ENCODE data around the gene BOLA1. TPM values are rescaled to one million over a fixed set of nuclear protein-coding genes. Genes with fewer than 3 reads are reported as not detected.
A peak's percentile ranks its signal among the peaks of the same experiment; 100 is the strongest.
"Not testable (repeated sequence)": the region's sequence is repeated elsewhere in the genome, so short reads cannot be mapped to it uniquely, and the experiment has no call there.

BOLA1 gene
- total RNA-seq, 1 donor from 2014 or later, result 26.2 TPM

DNA sequence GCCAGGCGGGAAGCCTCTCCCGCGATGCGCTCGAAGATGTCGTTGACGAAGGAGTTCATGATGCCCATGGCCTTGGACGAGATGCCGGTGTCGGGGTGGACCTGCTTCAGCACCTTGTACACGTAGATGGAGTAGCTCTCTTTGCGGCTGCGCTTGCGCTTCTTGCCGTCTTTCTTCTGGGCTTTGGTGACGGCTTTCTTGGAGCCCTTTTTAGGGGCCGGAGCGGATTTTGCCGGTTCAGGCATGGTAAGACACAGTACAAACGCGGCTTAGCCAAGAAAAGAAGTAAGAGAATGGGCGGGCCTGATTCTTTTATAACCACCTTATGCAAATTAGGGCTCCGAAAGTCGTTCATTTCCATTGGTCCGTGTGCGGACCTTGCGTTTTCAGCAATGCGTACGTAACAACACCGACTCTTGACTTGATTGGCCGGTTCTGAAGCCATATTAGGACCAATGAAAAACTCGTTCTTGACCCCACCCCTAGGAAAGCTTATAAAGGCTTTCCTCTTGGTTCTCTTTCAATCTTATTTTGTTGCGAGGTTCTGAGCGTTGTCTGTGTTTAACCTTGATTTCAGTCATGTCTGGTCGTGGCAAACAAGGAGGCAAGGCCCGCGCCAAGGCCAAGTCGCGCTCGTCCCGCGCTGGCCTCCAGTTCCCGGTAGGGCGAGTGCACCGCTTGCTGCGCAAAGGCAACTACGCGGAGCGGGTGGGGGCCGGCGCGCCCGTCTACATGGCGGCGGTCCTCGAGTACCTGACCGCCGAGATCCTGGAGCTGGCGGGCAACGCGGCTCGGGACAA, 12.8 kb upstream of the BOLA1 start:
- DNase-seq (ENCODE audit: low spot score), result peak; percentile 99

DNA sequence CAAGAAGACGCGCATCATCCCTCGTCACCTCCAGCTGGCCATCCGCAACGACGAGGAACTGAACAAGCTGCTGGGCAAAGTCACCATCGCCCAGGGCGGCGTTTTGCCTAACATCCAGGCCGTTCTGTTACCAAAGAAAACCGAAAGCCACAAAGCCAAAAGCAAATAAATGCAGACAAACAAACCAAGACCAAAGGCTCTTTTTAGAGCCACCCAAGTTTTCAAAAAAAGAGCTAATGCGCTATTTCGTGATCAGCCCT, 12.2 kb upstream of the BOLA1 start:
- not testable (repeated sequence) for DNase-seq (ENCODE audit: low spot score)

DNA sequence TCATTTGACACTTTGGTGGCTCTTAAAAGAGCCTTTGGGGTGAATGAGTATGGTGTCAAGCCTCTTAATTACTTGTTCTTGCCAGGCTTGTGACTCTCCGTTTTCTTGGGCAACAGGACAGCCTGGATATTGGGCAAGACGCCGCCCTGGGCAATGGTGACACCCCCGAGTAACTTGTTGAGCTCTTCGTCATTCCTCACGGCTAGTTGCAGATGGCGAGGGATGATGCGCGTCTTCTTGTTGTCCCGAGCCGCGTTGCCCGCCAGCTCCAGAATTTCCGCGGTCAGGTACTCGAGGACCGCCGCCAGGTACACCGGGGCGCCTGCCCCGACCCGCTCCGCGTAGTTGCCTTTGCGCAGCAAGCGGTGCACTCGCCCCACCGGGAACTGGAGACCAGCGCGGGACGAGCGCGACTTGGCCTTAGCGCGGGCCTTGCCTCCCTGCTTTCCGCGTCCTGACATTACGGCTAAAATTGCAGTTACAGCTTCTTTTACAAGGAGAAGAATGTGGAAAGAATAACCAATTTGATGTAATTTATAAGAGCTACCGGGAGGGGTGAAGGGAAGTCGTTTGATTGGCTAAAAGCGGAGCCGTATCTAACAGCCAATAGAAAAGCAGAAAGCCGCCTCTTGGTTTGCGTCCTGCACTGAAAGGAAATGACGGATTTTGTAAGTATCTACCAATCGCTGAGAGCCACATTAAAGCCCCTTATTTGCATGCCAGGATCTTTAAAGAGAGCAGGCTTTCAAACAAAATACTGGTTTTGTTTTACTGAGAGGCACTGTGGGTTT, 11.7 kb upstream of the BOLA1 start:
- peak; percentile 99 for DNase-seq (ENCODE audit: low spot score)

DNA sequence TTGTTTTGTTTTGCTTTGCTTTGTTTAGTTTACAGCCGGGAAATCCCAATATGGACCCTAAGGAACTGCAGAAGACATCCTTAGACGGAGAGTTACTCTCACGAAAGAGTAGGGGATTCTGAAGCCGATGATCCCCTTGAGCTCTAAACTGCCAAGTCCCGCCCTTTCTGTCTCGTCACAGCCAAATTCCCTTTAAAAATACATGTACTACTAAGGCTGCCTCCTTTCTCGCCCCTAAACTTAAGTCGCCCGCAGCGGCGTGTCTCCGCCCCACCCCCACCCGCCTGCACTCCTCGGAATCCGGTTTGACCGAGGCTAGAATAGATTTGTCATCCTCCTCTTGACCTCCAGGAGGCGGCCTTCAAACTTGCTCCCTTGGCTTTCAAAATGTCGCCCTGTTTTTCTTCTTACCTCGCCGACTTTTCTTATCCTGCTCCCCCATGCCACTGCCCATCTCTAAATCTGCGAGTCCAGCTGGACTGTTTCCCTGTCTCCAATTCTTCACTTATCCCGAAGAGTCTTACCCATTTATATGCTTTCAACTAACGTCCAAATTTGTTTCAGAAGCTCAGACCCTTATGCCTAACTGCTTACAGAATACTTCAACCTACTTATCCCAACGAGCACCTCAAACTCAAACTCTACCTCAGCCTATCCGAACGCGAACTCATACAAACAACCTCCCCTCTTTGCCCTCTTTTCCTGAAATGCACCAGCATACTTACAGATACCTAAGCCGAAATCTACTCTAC, 10.9 kb upstream of the BOLA1 start:
- DNase-seq (ENCODE audit: low spot score), result peak; percentile 94

DNA sequence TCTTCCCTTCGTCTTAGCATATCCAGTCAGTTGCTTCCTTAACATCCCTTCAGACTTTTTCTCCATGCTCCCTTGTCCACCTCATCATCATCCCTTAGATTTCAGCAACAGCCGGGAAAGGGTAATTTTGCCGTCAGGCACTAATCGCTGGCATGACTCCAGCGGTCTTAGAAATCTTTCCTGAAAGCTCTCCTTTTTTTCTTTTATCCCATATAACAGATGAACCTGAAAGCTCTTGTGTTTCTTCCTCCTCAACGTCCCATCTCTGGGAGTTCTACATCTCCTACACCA, 10.4 kb upstream of the BOLA1 start:
- no peak for DNase-seq (ENCODE audit: low spot score)

DNA sequence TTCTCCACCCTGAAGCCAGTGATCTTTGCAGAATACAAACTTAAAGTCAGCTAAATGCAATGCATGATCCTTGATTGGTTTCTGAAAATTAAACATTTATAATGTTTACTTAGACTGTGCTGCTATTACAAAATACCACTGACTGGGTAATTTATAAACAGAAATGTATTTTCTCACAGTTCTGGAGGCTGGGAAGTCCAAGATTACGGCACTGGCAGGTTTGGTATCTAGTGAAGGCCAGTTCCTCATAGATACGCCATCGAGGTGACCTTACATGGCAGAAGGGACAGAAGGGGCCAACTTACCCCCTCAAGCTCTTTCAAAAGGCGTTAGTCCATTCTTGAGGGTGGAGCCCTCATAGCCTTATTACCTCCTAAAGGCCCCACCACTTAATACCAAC, 2.8 kb upstream of the BOLA1 start:
- no peak for DNase-seq (ENCODE audit: low spot score)

DNA sequence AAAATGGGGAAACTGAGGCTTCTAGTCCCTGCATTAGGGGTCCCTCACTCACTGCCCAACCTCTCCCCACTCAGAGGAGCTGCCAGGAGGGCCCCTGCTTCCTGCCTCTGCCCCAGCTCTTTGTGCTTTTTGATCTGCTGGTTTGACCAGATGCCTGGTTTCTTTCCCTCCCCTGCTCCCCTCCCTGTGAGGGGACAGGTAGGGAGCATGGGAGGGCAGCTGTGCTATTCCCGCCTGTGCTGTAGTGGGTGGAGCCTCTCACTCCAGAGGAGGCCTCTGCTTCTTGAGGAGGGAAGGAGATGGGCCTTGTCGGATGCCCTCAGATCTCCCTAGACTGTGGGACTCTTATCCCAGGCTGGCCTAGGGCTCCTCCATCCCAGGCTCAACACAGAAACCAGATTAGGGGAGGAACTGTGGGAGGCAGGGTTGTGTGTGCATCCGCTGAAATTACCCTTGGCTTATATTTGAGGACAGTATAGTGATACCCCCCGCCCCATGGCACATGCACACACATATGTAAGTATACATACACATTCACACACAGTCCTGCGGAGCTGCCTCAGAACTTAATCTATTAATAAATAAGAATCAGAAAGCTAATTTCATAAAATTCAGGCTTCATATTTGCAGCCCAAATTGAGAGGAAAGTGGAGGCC, 4.6 kb downstream of the BOLA1 start:
- peak; percentile 56 for DNase-seq (ENCODE audit: low spot score)

DNA sequence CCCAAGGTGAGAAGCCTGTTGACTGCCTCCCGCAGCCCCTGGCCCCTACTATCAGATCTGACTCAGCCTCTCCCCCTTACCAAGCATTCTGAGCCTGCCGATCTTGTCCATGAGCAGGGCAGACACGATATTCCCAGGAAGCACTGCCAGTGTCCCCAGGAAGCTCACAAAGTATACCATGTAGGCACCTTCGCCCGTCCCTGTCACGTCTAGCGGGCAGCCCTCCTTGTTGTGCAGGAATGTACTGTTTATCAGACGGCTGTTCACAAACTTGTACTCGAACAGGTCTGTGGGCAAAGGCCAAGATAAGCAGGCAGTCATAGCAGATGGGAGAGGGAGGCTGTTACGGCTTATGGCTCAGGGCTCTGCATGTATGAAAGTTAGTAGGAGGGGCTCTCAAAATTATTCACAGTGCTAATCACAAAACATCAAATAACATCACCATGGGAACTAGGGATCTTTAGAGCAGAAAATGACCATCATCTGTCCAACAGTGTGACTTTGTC, 7.3 kb downstream of the BOLA1 start:
- no peak for DNase-seq (ENCODE audit: low spot score)

DNA sequence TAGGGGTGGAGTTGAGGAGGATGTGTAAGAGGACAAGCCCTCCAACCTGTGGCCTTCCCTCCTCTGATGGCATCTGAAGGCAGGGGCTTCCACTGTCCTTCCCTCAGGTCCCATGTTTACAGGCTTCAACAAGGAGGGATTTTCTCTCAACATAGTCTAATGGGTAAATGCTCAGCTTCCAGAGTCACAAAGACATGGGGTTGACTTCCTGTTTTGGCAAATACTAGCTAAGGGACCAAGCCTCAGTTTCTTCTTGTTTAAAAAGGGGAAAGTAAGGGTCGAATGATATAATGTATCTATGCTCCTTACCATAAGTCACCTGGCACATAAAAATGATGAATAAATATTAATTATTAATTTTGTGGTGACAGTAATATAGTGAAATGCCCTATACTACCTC, 15.2 kb downstream of the BOLA1 start:
- no peak for DNase-seq (ENCODE audit: low spot score)

DNA sequence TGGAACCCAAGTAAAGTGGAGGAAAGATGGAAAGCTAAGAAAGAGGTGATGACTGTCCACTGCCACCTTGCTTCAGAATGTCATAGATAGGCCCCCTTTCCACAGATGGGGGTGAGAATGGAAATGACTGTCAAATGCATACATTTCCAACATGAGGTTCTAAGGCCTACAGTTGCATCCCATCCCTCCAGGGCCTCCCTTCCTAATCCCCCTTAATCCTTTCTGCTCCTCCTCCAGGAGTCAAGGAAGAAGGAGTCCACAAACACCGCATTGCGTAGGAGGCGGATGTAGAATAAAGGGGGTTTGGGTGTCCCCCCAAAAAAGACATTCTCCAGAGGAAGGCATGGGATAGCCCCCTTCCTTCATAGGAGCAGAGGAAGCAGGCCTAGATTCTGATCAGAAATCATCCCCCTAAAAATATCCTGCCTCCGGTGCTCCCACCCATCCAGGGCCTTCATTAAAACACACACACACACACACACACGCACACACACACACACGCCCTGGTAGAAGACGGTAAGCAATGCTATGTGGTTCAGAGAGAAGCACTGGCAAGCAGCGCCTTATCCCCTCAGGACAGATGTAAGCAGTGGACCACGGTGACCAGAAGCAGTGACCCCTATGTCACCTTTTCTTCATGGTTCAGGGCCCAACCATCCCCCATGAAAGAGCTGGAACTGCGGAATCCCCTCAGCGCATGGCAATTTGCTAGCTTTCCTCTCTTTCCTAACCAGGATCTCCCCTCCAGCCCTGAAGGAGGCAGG, 16.2 kb downstream of the BOLA1 start:
- DNase-seq (ENCODE audit: low spot score), result no peak

DNA sequence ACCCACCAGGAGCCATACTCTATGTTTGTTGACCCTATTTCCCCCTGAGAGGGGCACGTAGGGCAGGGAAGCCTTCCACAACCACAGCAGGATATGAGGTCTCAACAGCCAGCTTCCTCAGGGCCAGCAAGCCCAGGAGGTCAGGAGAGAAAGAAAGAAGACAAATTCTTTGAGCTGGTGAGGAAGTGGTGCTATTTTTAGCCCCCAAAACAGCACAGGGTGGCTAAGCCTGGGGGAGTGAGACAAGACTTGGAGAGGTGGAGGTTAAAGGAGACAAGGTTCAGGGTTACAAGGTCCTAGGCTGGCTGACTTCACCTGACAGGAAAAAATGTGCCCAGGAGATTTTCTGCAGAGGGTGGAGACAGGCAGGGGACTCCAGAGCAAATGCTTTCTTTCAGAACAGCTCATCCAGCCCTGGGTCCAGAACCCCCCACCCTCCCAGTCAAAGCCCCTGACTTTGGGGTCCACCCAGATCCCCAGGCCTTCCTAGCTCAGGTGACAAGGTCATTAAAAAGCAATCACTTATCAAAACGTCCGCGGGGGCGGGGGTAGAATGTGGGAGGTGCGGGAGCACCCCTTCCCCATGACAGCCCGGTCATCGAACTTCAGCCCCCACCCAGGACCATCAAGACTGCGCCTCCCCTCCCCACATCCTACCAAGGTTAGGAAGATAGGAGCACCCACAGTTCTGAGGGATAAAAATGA, 17.0 kb downstream of the BOLA1 start:
- DNase-seq (ENCODE audit: low spot score), result no peak

DNA sequence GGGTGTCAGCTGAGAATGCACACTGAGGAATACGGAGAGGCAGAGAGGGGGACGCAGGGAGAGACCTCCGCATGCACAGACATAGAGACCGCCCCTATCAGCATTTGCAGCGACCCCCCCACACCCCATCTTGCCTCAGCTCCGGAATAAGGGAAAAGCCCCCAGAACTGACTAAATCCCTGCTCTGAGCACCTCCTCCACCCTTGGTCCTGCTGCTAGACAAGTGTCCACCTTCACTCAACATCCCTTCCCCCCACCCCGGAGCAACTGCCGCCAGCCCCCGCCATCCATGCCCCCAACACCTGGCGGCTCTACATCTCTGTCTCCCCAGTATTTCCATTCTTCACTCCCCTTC, 17.5 kb downstream of the BOLA1 start:
- DNase-seq (ENCODE audit: low spot score), result no peak

DNA sequence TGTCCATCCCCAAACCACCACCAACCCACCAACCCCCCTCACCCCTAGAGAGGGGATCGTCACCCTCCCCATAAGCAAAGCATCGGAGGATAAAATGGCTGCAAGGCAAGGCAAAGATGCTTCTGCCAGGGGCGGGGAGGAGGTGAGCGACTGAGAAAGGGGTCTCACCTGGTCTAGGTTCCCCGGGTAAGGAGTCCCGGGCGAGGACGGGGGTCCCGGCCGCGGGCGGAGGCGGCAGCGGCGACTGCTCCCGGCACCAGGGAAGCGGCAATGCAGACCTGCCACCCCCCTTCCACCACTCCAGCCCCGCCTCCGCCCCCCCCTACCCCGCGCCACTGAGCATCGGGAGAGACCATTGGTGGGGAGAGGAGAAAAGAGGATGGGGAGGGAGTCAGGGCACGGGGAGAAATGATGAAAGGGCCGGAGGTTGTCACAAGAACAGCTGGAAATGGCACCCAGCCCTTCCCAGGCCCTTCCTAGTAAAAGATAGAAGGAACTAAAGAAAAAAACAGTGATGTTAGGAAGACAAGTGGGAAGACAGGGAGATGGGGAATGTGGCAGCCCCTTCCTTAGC, 18.3 kb downstream of the BOLA1 start, which contains the start of gene SV2A:
Gene SV2A, minus strand, starts transcription at position 274 of the 574 bp plus-strand sequence. CDS start 4,004 bp downstream, outside the sequence.
- DNase-seq (ENCODE audit: low spot score), result peak; percentile 64

DNA sequence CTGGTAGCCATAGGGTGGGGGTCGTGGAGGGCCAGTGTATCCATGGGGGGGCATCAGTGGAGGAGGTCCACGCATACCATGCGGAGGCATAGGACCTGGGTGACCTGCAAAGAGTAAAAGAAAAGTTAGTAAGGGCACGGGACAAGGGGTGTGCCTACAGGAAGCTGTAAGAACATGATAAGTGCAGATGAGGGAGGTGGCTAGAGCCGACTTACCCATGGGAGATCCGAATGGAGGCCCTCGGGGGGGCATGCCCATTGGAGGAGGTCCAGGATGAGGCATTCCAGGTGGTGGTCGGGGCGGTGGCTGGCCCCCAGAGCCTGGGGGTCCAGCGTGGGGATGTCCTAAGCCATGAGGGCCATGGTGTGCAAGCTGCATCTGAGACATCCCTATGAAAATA, 24.3 kb downstream of the BOLA1 start:
- DNase-seq (ENCODE audit: low spot score), result no peak

DNA sequence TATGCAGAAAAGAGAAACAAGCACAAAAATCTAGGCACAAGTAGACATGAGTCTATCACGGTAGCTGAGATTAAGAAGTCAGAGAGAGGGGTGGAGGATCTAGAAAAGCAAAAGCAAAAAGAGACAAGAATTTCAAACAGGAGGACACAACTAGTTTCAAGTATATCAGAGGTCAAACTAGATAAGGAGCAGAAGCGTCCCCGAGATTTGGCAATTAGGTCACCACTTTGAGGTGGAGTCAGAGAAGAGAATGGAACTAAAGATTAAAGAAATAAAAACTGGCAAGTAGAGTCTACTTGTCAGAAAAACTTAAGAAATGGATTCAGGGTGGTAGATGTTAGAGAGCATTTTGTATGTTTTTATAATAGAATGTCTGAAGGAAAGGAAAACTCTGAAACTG, 26.0 kb downstream of the BOLA1 start:
- DNase-seq (ENCODE audit: low spot score), result no peak

DNA sequence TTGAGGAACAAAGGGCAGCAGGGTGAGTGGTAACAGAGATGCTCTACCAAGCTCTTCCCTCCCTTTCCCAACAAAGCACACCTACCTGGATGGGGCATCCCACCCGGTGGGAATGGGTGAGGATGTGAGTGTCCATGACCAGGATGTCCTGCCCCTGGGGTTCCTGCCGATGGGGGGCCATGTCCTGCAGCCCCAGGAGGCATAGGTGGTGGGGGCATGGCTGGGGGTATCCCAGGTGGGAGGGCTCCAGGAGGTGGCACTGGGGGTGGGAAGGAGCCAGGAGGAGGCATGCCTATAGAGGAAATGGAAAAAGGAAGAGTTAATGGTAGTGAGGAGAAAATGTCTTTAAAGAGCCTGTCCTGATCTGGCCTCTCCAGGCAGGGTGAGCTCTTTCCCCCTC, 26.4 kb downstream of the BOLA1 start:
- DNase-seq (ENCODE audit: low spot score), result no peak

DNA sequence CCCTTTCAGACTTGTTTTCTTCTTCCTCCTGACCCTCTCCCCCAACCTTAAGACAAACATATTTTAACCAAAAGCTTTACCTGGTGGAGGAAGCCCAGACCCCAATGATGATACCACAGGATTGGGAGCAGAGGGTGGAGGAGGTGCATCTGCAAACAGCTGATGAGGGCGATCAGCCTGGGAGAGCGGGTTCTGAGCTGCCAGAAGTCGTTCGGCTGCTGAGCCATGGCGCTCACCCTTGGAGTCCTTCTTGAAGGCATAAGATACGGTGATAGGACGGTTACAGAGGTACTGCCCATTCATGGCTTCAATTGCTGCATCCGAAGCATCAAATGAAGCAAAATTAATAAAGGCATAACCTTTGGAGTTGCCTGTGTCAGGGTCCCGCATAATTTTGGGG, 26.9 kb downstream of the BOLA1 start:
- no peak for DNase-seq (ENCODE audit: low spot score)

DNA sequence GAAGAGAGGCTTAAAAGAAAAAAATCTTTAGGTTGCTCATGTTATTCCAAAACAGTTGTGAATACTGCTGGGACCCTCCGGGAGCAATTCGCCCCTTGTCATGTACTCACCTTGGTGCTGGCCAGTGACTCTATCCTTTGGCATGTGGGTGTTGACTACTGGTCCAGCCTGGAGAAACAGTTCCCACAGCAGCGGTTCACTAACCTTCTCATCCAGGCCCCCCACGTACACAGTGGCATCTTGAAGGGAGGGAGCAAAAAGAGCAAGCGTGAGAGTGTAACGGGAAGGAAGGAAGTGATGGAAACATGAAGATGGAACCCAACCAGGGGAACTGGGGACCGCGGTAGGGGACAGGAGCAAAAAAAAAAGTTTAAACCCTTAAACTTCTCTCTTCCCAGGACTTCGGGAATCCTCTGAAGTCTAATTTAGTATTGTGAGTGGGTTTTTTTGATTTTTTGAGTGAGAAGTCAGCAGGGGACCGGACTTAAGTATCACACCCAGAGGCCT, 27.7 kb downstream of the BOLA1 start:
- DNase-seq (ENCODE audit: low spot score), result no peak

DNA sequence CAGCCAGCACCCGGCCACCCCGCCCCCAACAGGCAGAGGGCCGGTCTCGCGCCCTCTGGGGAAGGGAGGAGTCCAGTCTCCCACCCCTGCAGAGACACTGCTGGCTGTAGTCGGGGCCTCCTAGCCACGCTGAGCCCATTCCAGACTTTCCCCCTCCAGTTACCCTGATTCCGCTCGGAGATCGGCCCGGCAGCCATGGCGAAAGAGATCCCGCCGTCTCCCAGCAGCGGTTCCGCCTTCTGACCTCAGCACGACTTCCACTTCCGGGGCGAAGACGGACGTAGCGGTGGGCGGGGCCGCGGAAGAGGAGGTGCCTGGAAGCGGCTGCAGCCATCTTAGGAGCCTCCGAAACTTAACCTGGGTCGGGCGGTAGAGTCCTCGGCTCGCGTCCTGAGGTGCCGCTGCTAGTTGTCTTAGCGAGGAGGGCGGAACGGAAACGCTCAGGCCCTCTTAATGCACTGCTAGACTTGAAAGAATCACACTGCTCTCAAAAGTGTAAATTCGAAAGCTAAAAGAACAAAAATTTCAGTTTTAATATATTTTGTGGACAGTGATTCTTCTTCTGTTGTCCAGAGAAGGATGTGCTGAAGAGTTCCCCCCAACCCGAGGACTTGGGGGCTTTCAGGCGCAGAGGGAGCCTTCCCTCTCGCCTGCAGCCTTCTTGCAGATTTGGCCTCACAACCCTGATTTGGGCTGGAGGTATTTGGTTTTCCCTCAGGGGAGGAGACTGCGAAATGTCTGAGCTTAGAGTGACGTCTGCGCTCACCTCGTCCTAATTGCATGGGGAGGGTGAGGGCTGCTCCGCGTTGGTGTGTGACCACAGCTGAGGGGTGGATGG, 28.4 kb downstream of the BOLA1 start, which contains the start of gene SF3B4:
Gene SF3B4, minus strand, starts transcription at position 241 of the 838 bp plus-strand sequence. Its CDS starts 44 bp downstream, at position 197.
- DNase-seq (ENCODE audit: low spot score), result peak; percentile 97

All from umbilical cord (tissue), 2 donors.